ENCODE measurements around the gene MON1B. TPM values are rescaled to one million over a fixed set of nuclear protein-coding genes. Genes with fewer than 3 reads are reported as not detected.

Gene MON1B
- total and polyA plus RNA-seq, 2 donors (not counting 3 experiments of a cell fraction or from before 2014, with no cell fraction given): 35.8 to 57.0 TPM

GRCh38 chr16:77214411-77215138 lies 23.6 kb downstream of the MON1B start:
- H3K4me3 ChIP-seq (replicated peaks in 1 of 3; ENCODE audit: insufficient read depth in 1 of 3, low read depth in 1 of 3, low read length in 3 of 3): no peak overlapping the region
- no peaks in the 10 kb centered on the region for H3K9me3 ChIP-seq (replicated peaks; ENCODE audit: control insufficient read depth, insufficient read depth, low read length)
- no peaks in the 10 kb centered on the region for H3K27me3 ChIP-seq (ENCODE audit: control insufficient read depth in 2 of 2, insufficient read depth in 2 of 2, low read length in 2 of 2)
- peaks cover 17% of the 10 kb centered on the region for H3K4me1 ChIP-seq (ENCODE audit: control insufficient read depth, extremely low read depth, insufficient read depth, low read length)
- H3K9me1 ChIP-seq (replicated peaks; ENCODE audit: control insufficient read depth, extremely low read depth, insufficient read depth, low read length): no peaks in the 10 kb centered on the region
- DNase-seq (ENCODE audit: low read depth, low spot score) (no peak), FAIRE-seq (no peak)
- H3K9ac ChIP-seq (replicated peaks; ENCODE audit: extremely low read depth, insufficient read depth, low read length): no peak overlapping the region
- dilution Hi-C loops (cut with MboI; ENCODE audit: extremely low pct_ligation_motif_present, low sequenced_read_pairs): no loop called here
- H4K20me1 ChIP-seq (replicated peaks; ENCODE audit: control insufficient read depth, extremely low read depth, insufficient read depth, low read length): no peaks in the 10 kb centered on the region
- no TSS peak for BruUV-seq (replicated peaks)
- H3K36me3 ChIP-seq (ENCODE audit: control insufficient read depth in 2 of 2, extremely low read depth in 1 of 2, insufficient read depth in 2 of 2, low read length in 2 of 2): no peaks in the 10 kb centered on the region
- H3K27ac ChIP-seq (ENCODE audit: insufficient read depth, low read depth, low read length): peak overlapping the region; percentile 21
- no peaks in the 10 kb centered on the region for H3K79me2 ChIP-seq (ENCODE audit: control insufficient read depth, insufficient read depth, low read length)
- intact Hi-C loops (cut with micrococcal nuclease): no loop called here
- no peak overlapping the region for H3K4me2 ChIP-seq (ENCODE audit: insufficient read depth, low read length)
- no peak for TF ChIP-seq EZH2 (IDR thresholded peaks at IDR 0.05; ENCODE audit: borderline replicate concordance, low read depth, low read length, severe bottlenecking)
- no peak for TF ChIP-seq MAX (IDR thresholded peaks at IDR 0.05; ENCODE audit: insufficient read depth, insufficient read length)
- TF ChIP-seq JUN (IDR thresholded peaks at IDR 0.05; ENCODE audit: borderline replicate concordance, insufficient read depth, insufficient read length, low read depth): no peak
- no peak for TF ChIP-seq POLR2AphosphoS5 (IDR thresholded peaks at IDR 0.05; ENCODE audit: insufficient read depth, low read depth, low read length)
- no peak for TF ChIP-seq POLR2A (IDR thresholded peaks at IDR 0.05; ENCODE audit: low read depth, low read length)
- no peak for TF ChIP-seq MYC (IDR thresholded peaks at IDR 0.05; ENCODE audit: low read depth, low read length)
- TF ChIP-seq GATA2 (IDR thresholded peaks at IDR 0.05; ENCODE audit: insufficient read depth, insufficient read length, low read depth, low read length): no peak
- no peak for TF ChIP-seq CTCF (IDR thresholded peaks at IDR 0.05; ENCODE audit: extremely low read depth in 1 of 2, insufficient read depth in 1 of 2, low read depth in 1 of 2, low read length in 2 of 2)
- TF ChIP-seq FOS (IDR thresholded peaks at IDR 0.05; ENCODE audit: borderline replicate concordance, insufficient read depth, low read length): no peak
- H2AFZ ChIP-seq (ENCODE audit: low read depth, low read length): no peak overlapping the region
- ChIA-PET POLR2A (no interaction called here), CTCF (interaction anchor here (1.5 kb wide), 1 partner anchor 43 kb away, joined by 5 read pairs; no protein-coding TSS in a partner anchor)
